GM20000 (cell line): ENCODE results near the gene OR6C65.
"Not testable (repeated sequence)": the region's sequence is repeated elsewhere in the genome, so short reads cannot be mapped to it uniquely, and the experiment has no call there.

Source experiments
- DNase-seq: peaks from one replicate; pipeline ENCODE4 v3.0.0; 2012; ENCODE audit warnings: low spot score
- CTCF ChIP-seq: IDR thresholded peaks from 2 replicates; pipeline ENCODE4 v1.5.1; 2012; ENCODE audit warnings: mild to moderate bottlenecking, control low read depth; ENCODE audit errors: extremely low read depth, missing control alignments

OR6C65 gene

GRCh38 chr12:55400229-55400628, at the start of gene OR6C65:
Gene OR6C65, plus strand, starts transcription at chr12:55400529. Its CDS starts 0 bp downstream, at chr12:55400529.
- DNase-seq, result no peak
- no peak for TF ChIP-seq CTCF

GRCh38 chr12:55355338-55355737, 45.0 kb upstream of the OR6C65 start:
- DNase-seq, result not testable (repeated sequence)

- no peak for DNase-seq
- TF ChIP-seq CTCF, result no peak
These were observed 37.7 kb upstream of the OR6C65 start, which contains the start of gene OR6C75 for GRCh38 chr12:55362675-55363074. Gene OR6C75, plus strand, starts transcription at chr12:55362975. Its CDS starts 2,136 bp downstream, at chr12:55365111.

GRCh38 chr12:55365086-55365485, 35.2 kb upstream of the OR6C65 start:
- no peak for TF ChIP-seq CTCF
- no peak for DNase-seq

- no peak for TF ChIP-seq CTCF
These were observed 27.8 kb upstream of the OR6C65 start for GRCh38 chr12:55372521-55372920.

GRCh38 chr12:55385891-55386290, 14.4 kb upstream of the OR6C65 start:
- DNase-seq, result no peak

More at GRCh38 chr12:55372521-55372920, 27.8 kb upstream of the OR6C65 start:
- DNase-seq, result no peak

GRCh38 chr12:55392032-55392795, 8.1 kb upstream of the OR6C65 start:
- no peak for TF ChIP-seq CTCF
- no peak for DNase-seq

More at GRCh38 chr12:55385891-55386290, 14.4 kb upstream of the OR6C65 start:
- TF ChIP-seq CTCF, result no peak

- no peak for TF ChIP-seq CTCF
These were observed 4.0 kb upstream of the OR6C65 start for GRCh38 chr12:55396326-55396725.

More at GRCh38 chr12:55396326-55396725, 4.0 kb upstream of the OR6C65 start:
- DNase-seq, result no peak
